GM18517 (cell line): Measurements from ENCODE around the gene GSS.
"Not testable (repeated sequence)": the region's sequence is repeated elsewhere in the genome, so short reads cannot be mapped to it uniquely, and the experiment has no call there.

Source experiments
- ATAC-seq: cut with Tn5 transposase; IDR thresholded peaks from one replicate; pipeline ENCODE4 v1.9.1; 2021; ENCODE audit warnings: mild to moderate bottlenecking, moderate library complexity; ENCODE audit not compliant: unreplicated experiment

GSS gene

DNA sequence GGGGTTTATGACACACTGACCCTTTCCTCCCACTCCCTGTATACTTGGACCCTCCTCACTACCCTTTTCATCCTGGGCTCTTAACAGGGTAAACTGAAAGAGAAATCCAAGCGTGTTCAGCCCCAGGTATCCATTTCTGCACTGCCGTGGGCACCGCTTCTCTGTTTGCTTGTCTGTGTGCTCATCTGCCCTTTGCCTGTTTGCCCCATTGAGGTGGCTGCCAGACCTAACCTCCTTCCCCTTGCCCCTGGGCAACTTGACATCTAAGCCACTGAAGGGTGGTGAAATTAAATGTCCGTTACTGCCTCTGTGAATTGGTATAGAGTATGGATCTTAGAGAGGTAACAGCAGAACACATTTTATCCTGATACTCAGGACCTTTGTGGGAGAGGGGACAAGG, 40.5 kb downstream of the GSS start:
- no peak for ATAC-seq

DNA sequence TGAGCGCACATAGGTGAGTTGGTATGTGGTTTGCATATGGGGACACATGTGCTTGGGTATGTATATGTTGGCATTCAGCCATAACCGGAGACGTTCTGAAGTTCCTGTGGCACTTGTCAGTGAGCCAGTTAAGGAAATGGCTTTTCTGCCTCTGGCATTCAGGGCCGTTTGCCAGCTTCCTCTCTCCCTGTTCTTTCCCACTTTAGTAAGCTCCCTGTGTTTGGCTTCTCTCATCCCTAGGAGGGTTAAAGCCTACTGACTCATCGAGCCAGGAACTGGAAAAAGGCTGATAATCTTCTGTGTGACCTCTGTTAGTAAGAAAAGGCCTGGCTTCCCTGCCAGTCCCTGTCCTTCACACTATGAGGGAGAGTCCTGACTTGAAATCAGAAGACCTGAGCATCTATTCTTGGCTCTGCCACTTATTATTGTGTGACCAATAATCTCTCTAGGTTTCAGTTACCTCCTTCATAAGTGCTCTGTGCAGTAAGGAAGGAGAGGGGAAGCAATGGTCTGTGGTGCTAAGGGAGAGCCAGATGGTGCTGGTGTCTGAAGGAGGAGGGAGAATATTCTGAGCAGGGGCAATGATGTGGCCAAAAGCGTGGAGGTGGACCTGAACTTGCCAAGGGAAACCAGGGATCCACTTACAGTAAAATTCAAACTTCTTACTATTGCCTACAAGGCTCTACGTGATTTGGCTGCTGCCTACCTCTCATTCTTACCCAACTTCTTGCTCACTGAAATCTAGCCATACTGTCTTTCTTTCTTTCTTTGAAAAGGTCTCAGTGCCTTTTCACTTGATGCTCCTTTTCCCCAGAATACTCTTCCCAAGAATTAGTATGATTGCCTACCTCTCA, 47.8 kb downstream of the GSS start:
- ATAC-seq: no peak

DNA sequence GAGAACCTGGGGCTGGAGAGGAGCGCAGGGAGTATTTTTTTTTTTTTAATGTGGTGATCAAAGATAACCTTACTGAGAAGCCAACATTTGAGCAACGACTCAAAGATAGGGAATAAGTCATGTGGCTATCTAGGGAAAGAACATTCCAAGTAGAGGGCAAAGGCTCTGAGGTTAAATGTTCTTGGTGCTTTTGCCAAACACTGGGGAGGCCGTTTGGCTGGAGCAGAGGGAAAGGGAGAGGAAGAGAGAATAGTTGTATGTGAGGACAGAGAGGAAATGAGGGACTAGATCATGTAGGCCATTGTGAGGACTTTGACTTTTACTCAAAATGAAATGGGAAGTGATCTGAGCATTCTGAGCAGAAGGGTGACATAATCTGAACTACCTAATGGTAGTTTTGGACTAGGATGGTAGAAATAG, 51.4 kb downstream of the GSS start:
- ATAC-seq: no peak

DNA sequence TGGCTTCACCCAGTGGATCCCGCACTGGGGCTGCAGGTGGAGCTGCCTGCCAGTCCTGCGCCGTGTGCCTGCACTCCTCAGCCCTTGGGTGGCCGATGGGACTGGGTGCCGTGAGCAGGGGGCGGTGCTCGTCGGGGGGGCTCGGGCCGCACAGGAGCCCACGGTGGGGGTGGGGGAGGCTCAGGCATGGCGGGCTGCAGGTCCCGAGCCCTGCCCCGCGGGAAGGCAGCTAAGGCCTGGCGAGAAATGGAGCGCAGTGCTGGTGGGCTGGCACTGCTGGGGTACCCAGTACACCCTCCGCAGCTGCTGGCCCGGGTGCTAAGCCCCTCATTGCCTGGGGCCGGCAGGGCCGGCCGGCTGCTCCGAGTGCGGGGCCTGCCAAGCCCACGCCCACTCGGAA, 56.9 kb downstream of the GSS start:
- not testable (repeated sequence) for ATAC-seq

DNA sequence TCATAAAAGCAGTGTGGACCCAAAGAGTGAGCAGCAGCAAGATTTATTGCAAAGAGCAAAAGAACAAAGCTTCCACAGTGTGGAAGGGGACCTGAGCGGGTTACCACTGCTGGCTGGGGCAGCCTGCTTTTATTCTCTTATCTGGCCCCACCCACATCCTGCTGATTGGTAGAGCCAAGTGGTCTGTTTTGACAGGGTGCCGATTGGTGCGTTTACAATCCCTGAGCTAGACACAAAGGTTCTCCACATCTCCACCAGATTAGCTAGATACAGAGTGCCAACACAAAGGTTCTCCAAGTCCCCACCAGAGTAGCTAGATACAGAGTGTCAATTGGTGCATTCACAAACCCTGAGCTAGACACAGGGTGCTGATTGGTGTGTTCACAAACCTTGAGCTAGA, 57.5 kb downstream of the GSS start:
- not testable (repeated sequence) for ATAC-seq

DNA sequence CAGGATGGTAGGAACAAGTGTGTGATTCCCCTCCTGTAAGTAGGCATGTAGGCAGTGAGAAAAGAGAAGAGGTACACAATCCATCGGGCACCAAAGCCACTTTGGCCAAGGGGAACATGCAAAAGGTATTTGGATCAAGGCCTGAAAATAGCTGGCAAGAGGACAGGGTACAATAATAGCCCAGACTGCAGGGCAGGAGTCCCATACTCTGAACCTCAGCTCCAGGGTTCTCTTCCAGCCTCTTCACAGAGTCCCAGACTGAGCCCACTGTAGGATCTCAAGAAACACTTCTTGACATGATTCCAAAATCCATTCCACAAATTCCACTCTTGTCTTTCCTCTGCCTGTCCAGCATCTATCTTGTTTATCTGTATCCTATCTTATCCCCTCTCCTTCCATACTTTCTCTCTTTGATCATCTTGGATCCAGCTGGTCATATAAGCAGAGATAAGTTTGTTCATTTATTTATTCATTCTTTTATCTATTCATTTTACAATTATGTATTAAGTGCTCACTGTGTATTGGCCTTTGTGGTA, 59.5 kb downstream of the GSS start:
- no peak for ATAC-seq

DNA sequence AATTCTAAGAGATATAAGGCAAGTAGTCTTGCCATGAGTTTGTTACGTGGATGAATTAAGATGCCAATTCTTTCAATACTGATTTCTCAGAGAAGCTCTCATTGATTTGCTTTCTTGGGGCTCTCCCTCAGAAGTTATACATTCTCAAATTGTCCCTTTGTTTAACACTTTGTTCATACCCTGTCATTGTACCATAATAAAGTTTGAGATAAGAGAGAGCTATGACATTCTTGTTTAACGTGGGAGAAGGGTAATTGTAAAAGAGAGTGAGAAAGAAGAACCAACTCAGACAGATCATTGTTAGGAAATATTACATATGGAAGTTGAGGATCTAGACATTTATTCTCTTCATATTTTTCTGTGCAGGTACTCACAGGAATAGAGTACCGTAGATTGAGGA, 60.1 kb downstream of the GSS start:
- ATAC-seq: no peak

DNA sequence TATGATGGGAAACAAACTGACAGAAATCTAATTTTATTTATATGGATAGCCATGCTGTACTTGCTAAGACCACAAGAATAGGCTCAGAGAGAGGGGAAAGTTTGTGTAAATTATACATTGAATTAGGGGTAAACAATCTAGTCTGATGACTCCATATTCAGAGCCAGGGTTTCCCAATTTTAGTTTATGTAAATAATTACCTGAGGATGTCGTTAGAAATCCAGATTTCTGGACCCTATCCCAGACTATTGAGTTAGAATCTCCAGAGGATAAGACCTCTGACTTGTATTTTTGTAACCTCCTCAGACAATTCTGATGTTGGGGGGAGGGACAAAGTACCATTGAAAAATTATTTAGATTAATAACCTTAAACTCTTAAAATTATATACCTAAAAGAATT, 60.9 kb downstream of the GSS start:
- no peak for ATAC-seq

DNA sequence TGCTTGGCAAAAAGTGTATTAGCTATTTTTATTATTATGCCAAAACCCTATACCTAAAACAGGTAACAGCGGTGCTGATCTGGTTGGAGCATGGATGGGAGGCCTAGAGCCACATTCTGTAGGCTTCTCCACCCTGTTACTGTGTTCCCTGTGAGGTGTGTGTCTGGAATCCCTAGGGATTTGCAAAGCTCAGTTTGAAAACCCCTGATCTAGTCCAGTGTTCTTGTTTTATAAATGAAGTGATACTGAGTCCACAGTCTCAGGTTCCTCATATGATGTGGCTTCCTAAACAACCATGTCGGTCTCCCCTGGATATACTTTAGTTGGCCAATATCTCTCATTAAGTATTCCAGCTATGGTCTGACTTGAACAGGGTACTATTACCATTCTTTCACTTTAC, 62.9 kb downstream of the GSS start:
- no peak for ATAC-seq

DNA sequence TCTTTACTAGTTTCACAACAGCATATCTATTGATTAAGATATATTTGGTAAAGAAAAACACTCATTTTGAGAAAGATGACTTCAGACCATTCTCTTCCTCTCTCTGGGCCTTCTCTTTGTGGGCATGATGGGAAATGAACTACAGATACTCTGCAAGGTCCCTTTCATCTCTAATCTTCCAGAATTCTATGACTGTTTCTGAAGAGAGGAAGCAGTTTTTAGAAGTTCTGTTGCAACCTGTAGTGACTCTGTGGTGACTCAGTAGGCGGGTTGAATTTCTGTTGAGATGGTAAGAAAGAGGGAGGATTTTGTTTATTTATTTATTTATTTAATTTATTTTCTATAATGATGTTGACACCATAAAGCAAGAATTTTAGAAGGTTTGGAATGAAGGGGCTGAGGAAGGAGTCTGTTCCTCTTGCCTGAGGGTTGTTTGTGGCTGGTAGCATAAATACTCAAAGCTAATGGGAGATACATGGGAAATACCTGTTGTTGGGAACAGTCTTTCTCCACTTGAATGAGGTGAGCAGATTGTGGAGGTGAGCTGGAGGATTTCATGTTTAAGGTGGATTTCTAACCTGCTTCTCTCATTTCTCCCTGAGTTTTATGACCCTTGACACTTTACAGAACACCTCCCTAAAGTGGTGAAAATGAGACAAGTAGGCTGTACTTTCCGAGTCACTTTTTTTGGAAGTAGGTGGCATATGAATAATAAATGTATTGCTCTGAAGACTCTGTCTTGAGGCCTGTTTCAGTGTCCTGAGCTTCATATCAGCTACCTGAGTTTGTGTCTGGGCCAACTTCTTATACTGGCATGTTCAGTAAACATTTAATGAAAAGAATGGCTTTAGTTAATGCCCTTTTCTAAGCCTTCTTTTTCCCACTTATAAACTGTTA, 64.2 kb downstream of the GSS start:
- ATAC-seq: no peak

DNA sequence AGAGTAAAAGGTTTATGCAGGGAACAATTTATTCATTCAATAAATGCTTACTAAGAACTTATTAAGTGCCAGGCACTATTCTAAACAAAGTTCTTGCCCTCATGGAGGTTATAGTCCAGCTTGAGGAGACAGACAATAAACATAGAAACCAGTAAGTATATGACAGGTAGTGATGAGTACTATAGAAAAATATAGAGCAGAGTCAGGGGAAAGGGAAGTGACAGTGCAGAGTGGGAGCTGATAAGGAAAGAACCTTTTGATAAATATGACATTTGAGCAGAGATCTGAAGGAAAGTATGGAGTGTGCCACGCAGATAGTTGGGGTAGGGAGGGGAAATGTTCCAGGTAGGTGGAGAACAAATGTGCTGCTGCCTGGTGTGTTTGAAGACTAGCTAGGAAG, 67.1 kb downstream of the GSS start:
- ATAC-seq: no peak

DNA sequence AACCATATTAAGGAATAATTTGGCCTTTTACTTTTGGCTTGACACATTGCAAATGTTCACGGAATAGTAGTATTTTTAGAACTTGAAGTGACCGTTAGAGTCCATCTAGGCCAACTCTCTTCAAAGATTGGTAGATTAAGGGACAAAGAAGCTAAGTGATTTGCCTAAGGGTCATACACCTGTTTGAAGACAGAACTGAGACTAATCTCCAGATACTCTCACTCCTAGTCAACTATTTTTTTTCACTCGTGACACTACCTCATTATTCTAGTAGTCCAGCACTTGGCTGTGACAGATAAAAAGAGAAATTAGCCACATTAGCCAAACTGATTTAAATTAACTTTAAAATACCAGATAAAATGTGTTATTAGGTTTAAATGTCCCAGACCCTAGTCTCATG, 68.6 kb downstream of the GSS start:
- ATAC-seq: peak; percentile 63

DNA sequence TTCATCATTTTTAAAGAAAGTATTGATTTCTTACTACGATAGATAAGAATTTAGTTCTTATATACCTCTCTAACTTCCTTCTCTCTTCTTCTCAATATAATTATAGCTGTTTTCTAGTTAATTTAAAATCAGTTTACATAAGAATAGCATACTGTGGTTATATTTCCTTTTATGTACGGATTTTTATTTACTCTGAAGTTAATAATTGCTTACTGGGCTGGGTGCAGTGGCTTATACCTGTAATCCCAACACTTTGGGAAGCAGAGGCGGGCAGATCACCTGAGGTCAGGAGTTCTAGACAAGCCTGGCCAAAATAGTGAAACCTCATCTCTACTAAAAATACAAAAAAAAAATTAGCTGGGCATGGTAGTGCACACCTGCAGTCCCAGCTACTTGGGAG, 69.5 kb downstream of the GSS start:
- ATAC-seq: no peak

DNA sequence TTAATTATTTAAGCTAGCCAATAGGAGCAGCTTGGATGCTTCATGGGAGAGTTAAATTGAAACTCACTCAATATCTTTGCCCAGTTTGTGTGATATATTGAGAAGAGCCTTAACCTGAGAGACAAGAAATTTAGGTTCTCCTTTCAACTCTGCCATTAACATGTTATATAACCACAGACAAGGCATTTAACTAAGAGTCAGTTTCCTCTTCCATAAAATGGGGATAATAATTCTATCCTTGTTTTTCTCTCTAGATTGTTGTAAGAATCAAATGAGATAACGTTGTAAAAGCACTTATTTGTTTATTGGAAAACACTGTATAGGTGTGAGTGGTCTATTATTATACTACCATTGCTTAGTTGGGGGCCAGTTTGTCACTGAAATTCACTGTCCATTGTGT, 71.3 kb downstream of the GSS start:
- ATAC-seq: no peak

DNA sequence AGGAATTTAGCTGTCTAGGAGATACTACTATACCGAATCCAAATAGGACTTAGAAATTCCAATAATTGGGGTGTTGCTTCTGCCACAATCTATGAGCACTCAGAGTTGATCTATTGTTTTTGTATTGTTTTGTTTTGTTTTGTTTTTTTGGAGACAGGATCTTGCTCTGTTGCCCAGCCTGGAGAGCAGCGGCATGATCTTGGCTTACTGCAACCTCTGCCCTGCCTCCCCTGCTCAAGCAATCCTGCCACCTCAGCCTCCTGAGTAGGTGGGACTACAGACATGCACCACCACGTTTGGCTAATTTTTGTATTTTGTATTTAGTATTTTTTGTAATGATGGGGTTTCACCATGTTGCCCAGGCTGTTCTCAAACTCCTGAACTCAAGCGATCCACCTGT, 71.8 kb downstream of the GSS start:
- ATAC-seq: no peak

DNA sequence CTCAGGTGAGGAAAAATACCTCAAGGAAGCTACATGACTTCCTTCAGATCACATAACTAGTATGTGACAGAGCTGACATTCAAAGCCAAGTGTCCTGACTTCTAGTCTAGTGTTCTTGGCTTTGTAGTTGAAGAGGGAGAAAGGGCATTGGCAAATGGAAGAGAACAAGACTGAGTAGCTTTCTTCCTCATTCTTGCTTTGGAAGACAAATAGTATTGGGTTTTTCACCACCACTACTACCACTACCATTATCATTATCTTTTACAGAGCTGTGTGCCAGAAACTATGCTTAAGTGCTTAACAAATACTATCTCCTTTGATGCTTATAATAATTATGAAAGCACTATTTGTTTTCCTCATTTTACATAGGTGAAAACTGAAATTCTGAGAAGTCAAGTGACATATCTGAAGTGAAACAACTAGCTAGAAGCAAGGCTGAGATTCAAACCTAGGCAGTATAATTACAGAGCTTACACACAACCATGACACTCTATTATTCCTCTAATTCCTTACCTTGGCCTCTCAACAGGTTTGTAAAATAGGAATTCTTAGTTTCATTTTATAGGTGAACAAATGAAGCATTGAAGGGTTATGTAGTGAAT, 72.4 kb downstream of the GSS start:
- no peak for ATAC-seq

DNA sequence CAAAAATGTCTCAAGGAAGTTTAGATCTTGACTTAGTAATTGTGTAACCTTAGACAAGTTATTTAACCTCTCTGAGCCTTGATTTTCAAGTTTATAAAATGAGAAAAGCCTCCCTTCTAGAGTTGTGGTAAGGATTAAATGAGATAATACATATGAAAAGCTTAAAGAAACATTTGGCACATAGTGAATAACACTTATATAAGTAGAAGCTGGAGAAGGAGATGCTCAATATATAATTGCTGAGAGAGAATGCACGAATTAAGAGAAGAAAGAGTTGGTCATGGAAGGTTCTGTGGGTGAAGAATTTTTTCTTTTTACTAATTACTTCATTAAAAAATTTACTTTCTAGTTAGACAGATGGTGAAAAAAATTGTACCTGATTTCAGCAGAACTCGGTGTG, 73.9 kb downstream of the GSS start:
- ATAC-seq: no peak

DNA sequence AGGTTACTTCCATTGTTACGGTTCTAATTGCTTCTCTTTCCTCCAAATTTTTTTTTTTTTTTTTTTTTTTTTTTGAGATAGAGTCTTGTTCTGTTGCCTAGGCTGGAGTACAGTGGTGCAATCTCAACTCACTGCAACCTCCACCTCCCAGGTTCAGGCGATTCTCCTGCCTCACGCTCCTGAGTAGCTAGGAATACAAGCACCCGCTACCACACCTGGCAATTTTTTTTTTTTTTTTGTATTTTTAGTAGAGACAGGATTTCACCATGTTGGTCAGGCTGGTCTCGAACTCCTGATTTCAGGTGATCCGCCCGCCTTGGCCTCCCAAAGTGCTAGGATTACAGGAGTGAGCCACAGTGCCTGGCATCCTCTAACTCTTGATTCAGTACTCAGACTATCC, 74.6 kb downstream of the GSS start:
- not testable (repeated sequence) for ATAC-seq

DNA sequence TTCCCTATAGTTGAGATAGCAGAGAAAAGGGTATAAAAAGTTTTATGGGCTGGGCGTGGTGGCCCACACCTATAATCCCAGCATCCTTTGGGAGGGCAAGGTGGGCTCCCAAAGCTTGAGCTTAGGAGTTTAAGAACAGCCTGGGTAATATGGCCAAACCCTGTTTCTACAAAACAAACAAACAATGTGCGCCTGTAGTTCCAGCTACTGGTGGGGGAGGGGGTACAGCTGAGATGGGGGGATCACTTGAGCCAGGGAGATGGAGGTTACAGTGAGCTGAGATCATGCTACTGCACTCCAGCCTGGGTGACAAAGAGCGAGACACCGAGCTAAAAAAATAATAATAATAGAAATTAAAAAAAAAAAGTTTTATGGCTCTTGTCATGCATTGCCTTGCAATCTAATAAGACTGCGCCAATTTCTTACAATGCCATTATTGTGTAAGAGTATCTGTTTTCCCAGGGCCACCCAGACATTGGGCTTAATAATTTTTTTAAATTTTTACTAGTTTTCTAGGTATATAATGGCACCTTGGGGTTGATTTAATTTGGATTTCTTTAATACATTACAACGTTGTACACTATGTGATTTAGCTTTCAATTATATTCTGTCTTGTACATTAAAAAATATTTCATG, 75.3 kb downstream of the GSS start:
- ATAC-seq: no peak
